Epithelial cell of esophagus (primary cell): Measurements from ENCODE around the gene GAS2.

Source experiments
- DNase-seq: peaks from one replicate; pipeline ENCODE4 v3.0.0; 2010; ENCODE audit warnings: low read depth
- H3K4me3 ChIP-seq: 2 replicates; pipeline ENCODE4 v1.5.1; 2011; ENCODE audit warnings: mild to moderate bottlenecking, low read length, control low read depth
- CTCF ChIP-seq: IDR thresholded peaks from 2 replicates; pipeline ENCODE4 v1.5.1; 2011; ENCODE audit warnings: low read depth, mild to moderate bottlenecking, low read length, control low read depth, inconsistent platforms; ENCODE audit not compliant: insufficient read depth; ENCODE audit errors: missing control alignments

The GAS2 gene

DNA sequence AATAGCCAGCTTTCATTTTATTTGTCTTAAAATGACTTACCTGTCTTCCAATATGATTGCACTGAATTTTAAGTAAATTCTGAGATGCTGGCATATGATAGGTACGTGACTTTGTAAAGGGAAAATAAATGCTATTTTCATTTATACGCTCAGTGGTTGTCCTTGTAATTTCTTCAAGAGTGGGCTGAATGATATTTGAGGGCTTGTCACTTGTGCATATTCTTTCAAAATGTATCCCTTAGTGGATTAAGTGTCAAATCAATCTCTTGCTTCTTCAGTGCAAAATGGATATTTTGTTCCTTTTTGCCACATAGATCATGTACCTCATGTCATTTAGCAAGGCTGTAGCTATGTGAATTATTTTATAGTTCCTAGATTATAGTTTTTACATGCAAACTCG lies 56.9 kb downstream of the GAS2 start:
- no peak for DNase-seq
- TF ChIP-seq CTCF = no peak
- H3K4me3 ChIP-seq = no peak overlapping the region

GRCh38 chr11:22725079-22725478 lies 58.7 kb downstream of the GAS2 start:
- TF ChIP-seq CTCF = no peak
- DNase-seq = no peak
- H3K4me3 ChIP-seq = no peak overlapping the region

GRCh38 chr11:22728600-22729389 lies 62.4 kb downstream of the GAS2 start:
- no peak for TF ChIP-seq CTCF
- DNase-seq = no peak
- no peak overlapping the region for H3K4me3 ChIP-seq

- DNase-seq = peak; percentile 49
- TF ChIP-seq CTCF = peak; percentile 30
- no peak overlapping the region for H3K4me3 ChIP-seq
Measured at GRCh38 chr11:22730319-22730718, 63.9 kb downstream of the GAS2 start.

GRCh38 chr11:22732588-22732987 lies 66.2 kb downstream of the GAS2 start:
- no peak for TF ChIP-seq CTCF
- no peak for DNase-seq
- no peak overlapping the region for H3K4me3 ChIP-seq

- no peak for DNase-seq
- TF ChIP-seq CTCF = no peak
- H3K4me3 ChIP-seq = no peak overlapping the region
Measured at GRCh38 chr11:22733475-22734248, 67.3 kb downstream of the GAS2 start.
